Liver (tissue), 9 donors: ENCODE measurements around the gene HOXA3. TPM values are rescaled to one million over a fixed set of nuclear protein-coding genes. Genes with fewer than 3 reads are reported as not detected.

ENCODE experiments used
- DNase-seq: peaks from one replicate; pipeline ENCODE4 v3.0.0-alpha.2; 2017; ENCODE audit warnings: low spot score
- H3K27ac ChIP-seq, 2 donors: one replicate each; pipeline ENCODE4 v1.7.0; 2013; ENCODE audit warnings: inconsistent platforms in 2 of 2, low read length in 2 of 2, control low read depth in 1 of 2, low read depth in 1 of 2, mild to moderate bottlenecking in 1 of 2
- H3K27me3 ChIP-seq, 4 donors: one replicate each; pipeline versions ENCODE4 v1.6.1 to v1.7.0; 2013; ENCODE audit warnings: low read length in 3 of 4, inconsistent platforms in 1 of 4, mild to moderate bottlenecking in 1 of 4, moderate library complexity in 1 of 4; ENCODE audit not compliant: control insufficient read depth in 4 of 4, insufficient read depth in 4 of 4
- H3K36me3 ChIP-seq, 4 donors: one replicate each; pipeline versions ENCODE4 v1.6.1 to v1.7.0; 2013; ENCODE audit warnings: low read length in 3 of 4, mild to moderate bottlenecking in 3 of 4, low read depth in 1 of 4, moderate library complexity in 1 of 4; ENCODE audit not compliant: control insufficient read depth in 4 of 4, insufficient read depth in 3 of 4
- H3K4me1 ChIP-seq, 4 donors: one replicate each; pipeline versions ENCODE4 v1.6.1 to v1.7.0; 2013; ENCODE audit warnings: low read length in 3 of 4, mild to moderate bottlenecking in 3 of 4, moderate library complexity in 1 of 4; ENCODE audit not compliant: control insufficient read depth in 4 of 4, insufficient read depth in 4 of 4
- H3K4me3 ChIP-seq, 3 donors: one replicate each; pipeline versions ENCODE4 v1.6.1 to v1.7.0; 2013; ENCODE audit warnings: low read length in 3 of 3, control low read depth in 1 of 3, low read depth in 1 of 3, mild to moderate bottlenecking in 1 of 3
- H3K9ac ChIP-seq, 2 donors: one replicate each; pipeline ENCODE4 v1.7.0; 2013; ENCODE audit warnings: low read length in 2 of 2, mild to moderate bottlenecking in 2 of 2, moderate library complexity in 2 of 2, control low read depth in 1 of 2, low read depth in 1 of 2
- H3K9me3 ChIP-seq, 4 donors: one replicate each; pipeline versions ENCODE4 v1.6.1 to v1.7.0; 2013; ENCODE audit warnings: low read length in 3 of 4; ENCODE audit not compliant: control insufficient read depth in 4 of 4
- EGR1 ChIP-seq, 2 donors: IDR thresholded peaks; 2 replicates each; pipeline ENCODE4 v1.6.1; 2016 to 2018; ENCODE audit warnings: antibody characterized with exemption in 2 of 2, low read depth in 2 of 2
- FOXA1 ChIP-seq: IDR thresholded peaks from 2 replicates; pipeline ENCODE4 v1.6.1; 2016; ENCODE audit warnings: antibody characterized with exemption
- FOXA2 ChIP-seq: IDR thresholded peaks from 2 replicates; pipeline ENCODE4 v1.6.1; 2016; ENCODE audit warnings: antibody characterized with exemption
- GABPA ChIP-seq, 2 donors: IDR thresholded peaks in 1 of 2; conservative IDR thresholded peaks in 1 of 2; 2 replicates each; pipeline ENCODE4 v1.6.1; 2016; ENCODE audit warnings: antibody characterized with exemption in 2 of 2, mild to moderate bottlenecking in 1 of 2, moderate library complexity in 1 of 2
- HNF4A ChIP-seq, 2 donors: conservative IDR thresholded peaks; 2 replicates each; pipeline ENCODE4 v1.6.1; 2016; ENCODE audit warnings: antibody characterized with exemption in 2 of 2, mild to moderate bottlenecking in 2 of 2
- HNF4G ChIP-seq: IDR thresholded peaks from 2 replicates; pipeline ENCODE4 v1.6.1; 2016; ENCODE audit warnings: antibody characterized with exemption
- JUND ChIP-seq, 2 donors: IDR thresholded peaks; 2 replicates each; pipeline ENCODE4 v1.6.1; 2016; ENCODE audit warnings: antibody characterized with exemption in 2 of 2
- NR2F2 ChIP-seq: IDR thresholded peaks from 2 replicates; pipeline ENCODE4 v1.6.1; 2016; ENCODE audit warnings: antibody characterized with exemption
- RAD21 ChIP-seq, 2 donors: IDR thresholded peaks; 2 replicates each; pipeline ENCODE4 v1.6.1; 2016; ENCODE audit warnings: antibody characterized with exemption in 2 of 2, mild to moderate bottlenecking in 2 of 2
- RXRA ChIP-seq, 2 donors: IDR thresholded peaks; 2 replicates each; pipeline ENCODE4 v1.6.1; 2017 to 2018; ENCODE audit warnings: antibody characterized with exemption in 2 of 2, mild to moderate bottlenecking in 1 of 2
- SP1 ChIP-seq: IDR thresholded peaks from 2 replicates; pipeline ENCODE4 v1.6.1; 2018; ENCODE audit warnings: antibody characterized with exemption, mild to moderate bottlenecking
- TAF1 ChIP-seq: conservative IDR thresholded peaks from 2 replicates; pipeline ENCODE4 v1.6.1; 2016; ENCODE audit warnings: antibody characterized with exemption, mild to moderate bottlenecking
- YY1 ChIP-seq: IDR thresholded peaks from 2 replicates; pipeline ENCODE4 v1.6.1; 2016; ENCODE audit warnings: antibody characterized with exemption, mild to moderate bottlenecking
- WGBS: extraction: QIAGEN DNeasy Blood & Tissue Kit; methylation state at CpG from one replicate; pipeline ENCODE4 v1.1.7; 2013; 5-methylcytosine and 5-hydroxymethylcytosine counted together
- polyA plus RNA-seq, 2 donors: library from polyadenylated mRNA; stranded (reverse) in 1 of 2; unstranded in 1 of 2; fragments of 200-250 nt in 1 of 2; fragments of >200 nt in 1 of 2; fragmentation: Nextera tagmentation in 1 of 2; extraction: Ambion mirVana in 1 of 2; gene quantifications; one replicate each; pipeline versions ENCODE4 v1.2.1 to v1.2.3, GENCODE V29; 2013 to 2015
- total RNA-seq, 2 donors: library from RNA; depleted of rRNA; stranded (reverse); fragments of >200 nt; gene quantifications; one replicate each; pipeline ENCODE4 v1.2.3, GENCODE V29; 2014
- TF ChIP-seq, protein P1 (sequence below): IDR thresholded peaks from 2 replicates; pipeline ENCODE4 v1.6.1; 2016; ENCODE audit warnings: antibody characterized with exemption
- TF ChIP-seq, protein P2 (sequence below): IDR thresholded peaks from 2 replicates; pipeline ENCODE4 v1.6.1; 2016; ENCODE audit warnings: antibody characterized with exemption
- TF ChIP-seq, protein P3 (sequence below): IDR thresholded peaks from 2 replicates; pipeline ENCODE4 v1.6.1; 2016; ENCODE audit warnings: antibody characterized with exemption
- TF ChIP-seq, protein P4 (sequence below): fragments of 150-350 bp; IDR thresholded peaks from 2 replicates; pipeline ENCODE4 v1.5.1; 2017; ENCODE audit warnings: improper control_type of control experiment, low read depth, low read length; ENCODE audit not compliant: missing input control
- TF ChIP-seq, protein P5 (sequence below): IDR thresholded peaks from 2 replicates; pipeline ENCODE4 v1.6.1; 2016; ENCODE audit warnings: antibody characterized with exemption, mild to moderate bottlenecking
- donor health status: healthy.
- donor health status: healthy.
- donor health status: healthy.
- donor health status: healthy.
- donor health status: healthy.

HOXA3 gene
- total and polyA plus RNA-seq, 4 donors = 0.11 to 0.28 (median 0.20) TPM

DNA sequence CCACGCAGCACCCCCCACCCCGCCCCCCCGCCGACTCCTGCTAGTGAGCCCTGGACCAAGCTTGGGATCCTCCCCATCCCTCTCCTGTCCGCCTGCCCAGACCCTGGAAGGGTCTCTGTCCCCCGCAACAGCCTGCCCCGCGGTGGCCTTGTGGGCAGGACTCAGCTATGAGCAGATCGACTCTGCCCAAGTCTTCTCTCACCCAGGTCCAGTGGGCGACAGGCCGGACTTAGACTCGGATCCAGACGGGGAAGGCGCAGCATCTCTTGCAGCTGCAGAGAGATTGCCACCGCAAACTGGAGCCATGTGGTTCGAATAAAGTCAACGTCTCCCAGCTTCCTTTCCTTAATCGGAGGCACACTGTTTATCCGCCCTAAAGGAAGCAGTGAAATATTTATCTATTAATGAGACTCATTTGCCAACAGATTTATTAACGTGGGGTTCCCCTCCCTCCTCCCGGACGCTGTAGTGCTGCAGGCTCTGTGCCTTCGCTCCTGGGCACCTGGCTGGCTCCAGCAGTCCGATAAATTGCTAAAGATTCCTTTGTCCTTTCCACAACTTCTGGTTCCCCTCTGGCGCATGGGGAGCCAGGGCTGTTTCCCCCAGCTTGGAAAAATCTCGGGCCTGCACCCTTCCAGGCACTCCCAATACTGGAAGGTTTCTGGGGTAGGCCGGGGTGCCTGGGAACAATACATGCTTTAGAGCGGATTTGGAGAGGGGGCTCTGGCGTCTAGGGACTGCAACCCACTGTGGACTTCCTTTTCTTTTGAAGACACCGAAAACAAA is 4.7 kb upstream of the HOXA3 start:
- peaks cover 18 to 56% (median 36%) of the 10 kb centered on the region in 4 donors for H3K27me3 ChIP-seq
- no peak for TF ChIP-seq RXRA (IDR thresholded peaks at IDR 0.05)
- TF ChIP-seq RAD21 (IDR thresholded peaks at IDR 0.05) = no peak
- TF ChIP-seq GABPA (IDR thresholded peaks at IDR 0.05 in 1 of 2, conservative IDR thresholded peaks at IDR 0.05 in 1 of 2) = no peak
- no peak for TF ChIP-seq SP1
- TF ChIP-seq, protein P1, sequence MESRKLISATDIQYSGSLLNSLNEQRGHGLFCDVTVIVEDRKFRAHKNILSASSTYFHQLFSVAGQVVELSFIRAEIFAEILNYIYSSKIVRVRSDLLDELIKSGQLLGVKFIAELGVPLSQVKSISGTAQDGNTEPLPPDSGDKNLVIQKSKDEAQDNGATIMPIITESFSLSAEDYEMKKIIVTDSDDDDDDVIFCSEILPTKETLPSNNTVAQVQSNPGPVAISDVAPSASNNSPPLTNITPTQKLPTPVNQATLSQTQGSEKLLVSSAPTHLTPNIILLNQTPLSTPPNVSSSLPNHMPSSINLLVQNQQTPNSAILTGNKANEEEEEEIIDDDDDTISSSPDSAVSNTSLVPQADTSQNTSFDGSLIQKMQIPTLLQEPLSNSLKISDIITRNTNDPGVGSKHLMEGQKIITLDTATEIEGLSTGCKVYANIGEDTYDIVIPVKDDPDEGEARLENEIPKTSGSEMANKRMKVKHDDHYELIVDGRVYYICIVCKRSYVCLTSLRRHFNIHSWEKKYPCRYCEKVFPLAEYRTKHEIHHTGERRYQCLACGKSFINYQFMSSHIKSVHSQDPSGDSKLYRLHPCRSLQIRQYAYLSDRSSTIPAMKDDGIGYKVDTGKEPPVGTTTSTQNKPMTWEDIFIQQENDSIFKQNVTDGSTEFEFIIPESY = no peak
- TF ChIP-seq TAF1 = no peak
- no peak for TF ChIP-seq HNF4G
- TF ChIP-seq NR2F2 = no peak
- no peak for TF ChIP-seq YY1
- TF ChIP-seq, protein P2, sequence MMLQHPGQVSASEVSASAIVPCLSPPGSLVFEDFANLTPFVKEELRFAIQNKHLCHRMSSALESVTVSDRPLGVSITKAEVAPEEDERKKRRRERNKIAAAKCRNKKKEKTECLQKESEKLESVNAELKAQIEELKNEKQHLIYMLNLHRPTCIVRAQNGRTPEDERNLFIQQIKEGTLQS = no peak
- no peak for TF ChIP-seq FOXA2
- TF ChIP-seq, protein P3, sequence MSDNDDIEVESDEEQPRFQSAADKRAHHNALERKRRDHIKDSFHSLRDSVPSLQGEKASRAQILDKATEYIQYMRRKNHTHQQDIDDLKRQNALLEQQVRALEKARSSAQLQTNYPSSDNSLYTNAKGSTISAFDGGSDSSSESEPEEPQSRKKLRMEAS = no peak
- TF ChIP-seq, protein P4, sequence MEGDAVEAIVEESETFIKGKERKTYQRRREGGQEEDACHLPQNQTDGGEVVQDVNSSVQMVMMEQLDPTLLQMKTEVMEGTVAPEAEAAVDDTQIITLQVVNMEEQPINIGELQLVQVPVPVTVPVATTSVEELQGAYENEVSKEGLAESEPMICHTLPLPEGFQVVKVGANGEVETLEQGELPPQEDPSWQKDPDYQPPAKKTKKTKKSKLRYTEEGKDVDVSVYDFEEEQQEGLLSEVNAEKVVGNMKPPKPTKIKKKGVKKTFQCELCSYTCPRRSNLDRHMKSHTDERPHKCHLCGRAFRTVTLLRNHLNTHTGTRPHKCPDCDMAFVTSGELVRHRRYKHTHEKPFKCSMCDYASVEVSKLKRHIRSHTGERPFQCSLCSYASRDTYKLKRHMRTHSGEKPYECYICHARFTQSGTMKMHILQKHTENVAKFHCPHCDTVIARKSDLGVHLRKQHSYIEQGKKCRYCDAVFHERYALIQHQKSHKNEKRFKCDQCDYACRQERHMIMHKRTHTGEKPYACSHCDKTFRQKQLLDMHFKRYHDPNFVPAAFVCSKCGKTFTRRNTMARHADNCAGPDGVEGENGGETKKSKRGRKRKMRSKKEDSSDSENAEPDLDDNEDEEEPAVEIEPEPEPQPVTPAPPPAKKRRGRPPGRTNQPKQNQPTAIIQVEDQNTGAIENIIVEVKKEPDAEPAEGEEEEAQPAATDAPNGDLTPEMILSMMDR = no peak
- no peak for TF ChIP-seq EGR1 (IDR thresholded peaks at IDR 0.05; ENCODE audit: low read depth in 2 of 2)
- TF ChIP-seq FOXA1 = no peak
- TF ChIP-seq, protein P5, sequence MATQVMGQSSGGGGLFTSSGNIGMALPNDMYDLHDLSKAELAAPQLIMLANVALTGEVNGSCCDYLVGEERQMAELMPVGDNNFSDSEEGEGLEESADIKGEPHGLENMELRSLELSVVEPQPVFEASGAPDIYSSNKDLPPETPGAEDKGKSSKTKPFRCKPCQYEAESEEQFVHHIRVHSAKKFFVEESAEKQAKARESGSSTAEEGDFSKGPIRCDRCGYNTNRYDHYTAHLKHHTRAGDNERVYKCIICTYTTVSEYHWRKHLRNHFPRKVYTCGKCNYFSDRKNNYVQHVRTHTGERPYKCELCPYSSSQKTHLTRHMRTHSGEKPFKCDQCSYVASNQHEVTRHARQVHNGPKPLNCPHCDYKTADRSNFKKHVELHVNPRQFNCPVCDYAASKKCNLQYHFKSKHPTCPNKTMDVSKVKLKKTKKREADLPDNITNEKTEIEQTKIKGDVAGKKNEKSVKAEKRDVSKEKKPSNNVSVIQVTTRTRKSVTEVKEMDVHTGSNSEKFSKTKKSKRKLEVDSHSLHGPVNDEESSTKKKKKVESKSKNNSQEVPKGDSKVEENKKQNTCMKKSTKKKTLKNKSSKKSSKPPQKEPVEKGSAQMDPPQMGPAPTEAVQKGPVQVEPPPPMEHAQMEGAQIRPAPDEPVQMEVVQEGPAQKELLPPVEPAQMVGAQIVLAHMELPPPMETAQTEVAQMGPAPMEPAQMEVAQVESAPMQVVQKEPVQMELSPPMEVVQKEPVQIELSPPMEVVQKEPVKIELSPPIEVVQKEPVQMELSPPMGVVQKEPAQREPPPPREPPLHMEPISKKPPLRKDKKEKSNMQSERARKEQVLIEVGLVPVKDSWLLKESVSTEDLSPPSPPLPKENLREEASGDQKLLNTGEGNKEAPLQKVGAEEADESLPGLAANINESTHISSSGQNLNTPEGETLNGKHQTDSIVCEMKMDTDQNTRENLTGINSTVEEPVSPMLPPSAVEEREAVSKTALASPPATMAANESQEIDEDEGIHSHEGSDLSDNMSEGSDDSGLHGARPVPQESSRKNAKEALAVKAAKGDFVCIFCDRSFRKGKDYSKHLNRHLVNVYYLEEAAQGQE = no peak
- TF ChIP-seq JUND (IDR thresholded peaks at IDR 0.05) = no peak
- no peak for TF ChIP-seq HNF4A (conservative IDR thresholded peaks at IDR 0.05)
- H3K9ac ChIP-seq = no peak overlapping the region
- peaks cover 0 to 5% (median 0%) of the 10 kb centered on the region in 4 donors for H3K9me3 ChIP-seq
- H3K4me3 ChIP-seq = no peak overlapping the region
- WGBS = 9% methylated on average over 30 of the region's 30 CpGs
- no peak for DNase-seq
- no peaks in the 10 kb centered on the region for H3K36me3 ChIP-seq
- peaks cover 16 to 34% (median 19%) of the 10 kb centered on the region in 4 donors for H3K4me1 ChIP-seq
- H3K27ac ChIP-seq = no peak overlapping the region
